NCI-H2029 treated with DMSO at 0.1 percent for 48 hours (cell line): Measurements from ENCODE around the gene LILRA2.
"Not testable (repeated sequence)": the region's sequence is repeated elsewhere in the genome, so short reads cannot be mapped to it uniquely, and the experiment has no call there.

ENCODE experiments used
- DNase-seq: peaks from one replicate; lab custom pipeline; 2025; lab: John Stamatoyannopoulos, UW

Gene LILRA2

DNA sequence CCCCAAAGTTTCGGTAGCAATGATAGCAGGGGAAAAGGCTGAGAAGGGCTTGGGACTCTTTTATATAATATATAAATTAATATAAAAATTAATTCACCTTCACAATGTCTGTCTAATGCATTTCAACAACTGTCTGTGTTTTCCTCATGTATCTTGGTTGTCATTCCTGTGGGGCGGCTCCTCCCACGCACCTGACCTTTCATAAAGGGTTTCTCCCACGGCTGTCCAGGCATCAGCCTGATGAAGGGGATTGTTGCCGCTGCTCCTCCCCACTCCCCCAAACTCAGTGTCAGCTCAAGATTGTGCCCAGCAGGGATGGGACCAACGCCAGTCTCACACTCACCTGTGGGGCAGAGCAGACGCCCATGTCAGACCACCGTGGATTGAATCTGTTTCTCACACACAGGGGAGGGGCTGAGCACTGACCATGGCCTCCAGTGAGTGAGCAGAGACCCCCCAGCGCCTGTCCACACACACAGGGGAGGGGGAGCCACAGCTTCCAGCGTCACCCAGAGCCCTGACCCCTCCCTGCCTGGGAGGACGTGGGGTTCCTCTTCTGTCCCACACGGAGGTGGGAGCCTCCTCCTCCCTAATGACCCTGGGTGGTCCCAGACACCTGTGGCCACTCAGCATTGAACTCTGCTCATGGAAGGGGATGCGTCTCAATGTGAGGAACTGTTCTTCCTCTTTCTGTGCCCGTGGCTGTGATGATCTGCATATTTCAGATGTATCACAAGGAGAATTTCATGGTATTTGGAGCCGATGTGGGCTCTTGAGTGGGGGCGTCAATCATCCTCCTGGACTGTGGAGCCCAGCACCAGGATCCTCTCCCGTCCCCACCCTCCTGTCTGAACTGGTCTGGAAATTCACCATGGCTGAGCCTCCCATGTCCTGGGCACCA, 1.6 kb upstream of the LILRA2 start:
- not testable (repeated sequence) for DNase-seq

DNA sequence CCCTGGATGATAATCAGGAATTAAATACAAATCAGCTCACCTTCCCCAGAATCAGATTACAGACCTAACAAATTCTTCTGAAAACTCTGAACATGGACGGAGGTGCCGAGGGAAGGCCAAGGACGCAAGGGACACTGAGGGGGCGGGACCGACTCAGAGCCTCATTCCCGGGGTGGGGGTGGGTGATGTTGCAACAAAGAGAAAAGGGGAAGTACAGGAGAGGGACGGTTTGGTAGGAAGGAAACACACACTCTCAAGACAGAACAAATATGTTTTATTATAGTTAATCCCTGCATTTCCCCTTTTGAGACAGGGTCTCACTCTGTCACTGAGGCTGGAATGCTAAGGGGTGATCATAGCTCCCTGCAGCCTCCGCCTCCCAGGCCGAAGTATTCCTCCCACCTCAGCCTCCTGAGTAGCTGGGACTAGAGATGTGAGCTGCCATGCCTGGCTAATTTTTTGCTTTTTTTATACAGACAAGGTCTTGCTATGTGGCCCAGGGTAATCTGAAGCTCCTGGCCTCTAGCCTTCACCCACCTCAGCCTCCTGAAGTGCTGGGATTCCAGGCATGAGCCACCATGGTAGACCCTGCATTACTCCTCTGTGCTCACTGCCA, 786 bp upstream of the LILRA2 start:
- DNase-seq: no peak

DNA sequence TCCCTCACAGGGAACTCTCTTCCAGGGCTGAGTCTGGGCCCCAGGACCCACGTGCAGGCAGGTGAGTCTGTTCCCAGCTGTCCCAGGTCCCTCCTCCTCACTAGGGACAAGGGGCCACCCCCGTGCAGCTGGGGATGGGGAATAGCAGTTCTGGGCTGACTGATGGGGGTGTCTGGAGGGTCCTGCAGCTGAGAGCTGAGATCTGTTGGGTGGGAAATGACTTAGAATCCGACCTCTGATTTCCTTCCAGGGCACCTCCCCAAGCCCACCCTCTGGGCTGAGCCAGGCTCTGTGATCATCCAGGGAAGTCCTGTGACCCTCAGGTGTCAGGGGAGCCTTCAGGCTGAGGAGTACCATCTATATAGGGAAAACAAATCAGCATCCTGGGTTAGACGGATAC, 461 bp downstream of the LILRA2 start:
- DNase-seq: no peak

DNA sequence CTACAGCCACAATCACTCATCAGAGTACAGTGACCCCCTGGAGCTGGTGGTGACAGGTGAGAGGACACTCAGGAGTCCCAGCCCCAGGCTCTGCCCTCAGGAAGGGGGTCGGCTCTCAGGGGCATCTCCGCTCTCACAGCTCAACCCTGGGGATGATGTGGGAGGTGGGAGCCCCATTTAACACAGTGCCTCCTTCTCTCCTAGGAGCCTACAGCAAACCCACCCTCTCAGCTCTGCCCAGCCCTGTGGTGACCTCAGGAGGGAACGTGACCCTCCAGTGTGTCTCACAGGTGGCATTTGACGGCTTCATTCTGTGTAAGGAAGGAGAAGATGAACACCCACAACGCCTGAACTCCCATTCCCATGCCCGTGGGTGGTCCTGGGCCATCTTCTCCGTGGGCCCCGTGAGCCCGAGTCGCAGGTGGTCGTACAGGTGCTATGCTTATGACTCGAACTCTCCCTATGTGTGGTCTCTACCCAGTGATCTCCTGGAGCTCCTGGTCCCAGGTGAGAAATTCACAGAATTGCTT, 1.0 kb downstream of the LILRA2 start:
- DNase-seq: no peak

DNA sequence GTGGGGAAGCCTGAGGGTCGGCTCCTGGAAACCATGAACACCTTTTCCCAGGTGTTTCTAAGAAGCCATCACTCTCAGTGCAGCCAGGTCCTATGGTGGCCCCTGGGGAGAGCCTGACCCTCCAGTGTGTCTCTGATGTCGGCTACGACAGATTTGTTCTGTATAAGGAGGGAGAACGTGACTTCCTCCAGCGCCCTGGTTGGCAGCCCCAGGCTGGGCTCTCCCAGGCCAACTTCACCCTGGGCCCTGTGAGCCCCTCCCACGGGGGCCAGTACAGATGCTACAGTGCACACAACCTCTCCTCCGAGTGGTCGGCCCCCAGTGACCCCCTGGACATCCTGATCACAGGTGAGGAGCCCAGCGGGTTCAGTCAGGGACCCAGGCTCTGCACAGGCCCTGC, 1.6 kb downstream of the LILRA2 start:
- not testable (repeated sequence) for DNase-seq

DNA sequence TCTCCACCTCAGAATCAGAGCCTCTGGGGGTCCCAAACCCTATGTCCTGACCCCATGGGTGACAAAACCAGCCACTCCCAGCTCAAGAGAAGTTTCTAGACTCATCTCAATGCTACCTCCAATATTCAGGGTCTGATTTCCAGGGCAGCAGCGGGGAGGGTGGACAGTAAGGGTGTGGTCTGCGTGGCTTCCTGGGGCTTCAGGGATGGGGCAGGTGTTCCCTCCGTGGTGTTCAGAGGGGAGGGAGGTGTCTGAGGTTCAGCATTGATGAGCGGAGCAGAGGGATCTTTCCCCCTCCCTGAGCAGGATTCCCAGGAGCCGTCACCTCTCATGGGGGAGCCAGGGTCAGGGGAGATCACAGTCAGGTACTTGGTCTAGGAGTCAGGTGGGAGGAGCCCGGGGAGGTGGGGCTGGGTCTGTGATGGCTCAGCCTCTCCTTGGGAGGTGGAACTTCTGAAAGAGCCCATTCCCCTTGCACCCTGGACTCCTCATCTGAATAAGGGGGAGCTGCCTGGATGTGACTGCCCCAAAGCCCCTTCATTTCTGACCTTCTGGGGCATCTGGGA, 2.9 kb downstream of the LILRA2 start:
- DNase-seq: no peak

DNA sequence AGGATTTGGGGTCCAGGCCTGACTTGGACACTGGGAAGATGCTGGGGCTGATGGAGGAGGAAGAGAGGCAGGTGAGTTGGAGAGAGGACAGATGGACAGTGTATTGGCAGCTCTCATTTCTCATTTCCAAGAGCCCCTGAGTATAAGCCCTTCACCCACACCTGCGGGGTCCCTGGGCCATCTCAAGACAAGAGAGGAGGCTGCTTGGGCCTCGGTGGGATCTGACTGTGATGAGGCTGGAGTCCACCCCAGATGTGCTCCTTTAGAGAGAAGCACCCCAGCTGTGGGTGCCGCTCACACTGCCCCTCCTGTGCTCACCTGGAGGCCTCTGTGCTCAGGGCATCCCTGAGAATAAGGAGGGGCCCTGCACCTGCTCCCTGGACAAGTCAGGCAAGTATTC, 3.7 kb downstream of the LILRA2 start:
- no peak for DNase-seq

DNA sequence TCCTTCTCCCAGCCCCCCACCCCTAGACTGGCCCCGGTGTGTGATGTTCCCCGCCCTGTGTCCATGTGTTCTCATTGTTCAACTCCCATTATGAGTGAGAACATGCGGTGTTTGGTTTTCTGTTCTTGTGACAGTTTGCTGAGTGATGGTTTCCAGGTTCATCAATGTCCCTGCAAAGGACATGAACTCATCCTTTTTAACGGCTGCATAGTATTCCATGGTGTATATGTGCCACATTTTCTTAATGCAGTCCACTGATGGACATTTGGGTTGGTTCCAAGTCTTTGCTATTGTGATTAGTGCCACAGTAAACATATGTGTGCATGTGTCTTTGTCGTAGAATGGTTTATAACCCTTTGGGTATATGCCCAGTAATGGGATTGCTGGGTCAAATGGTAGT, 4.7 kb downstream of the LILRA2 start:
- DNase-seq: not testable (repeated sequence)

DNA sequence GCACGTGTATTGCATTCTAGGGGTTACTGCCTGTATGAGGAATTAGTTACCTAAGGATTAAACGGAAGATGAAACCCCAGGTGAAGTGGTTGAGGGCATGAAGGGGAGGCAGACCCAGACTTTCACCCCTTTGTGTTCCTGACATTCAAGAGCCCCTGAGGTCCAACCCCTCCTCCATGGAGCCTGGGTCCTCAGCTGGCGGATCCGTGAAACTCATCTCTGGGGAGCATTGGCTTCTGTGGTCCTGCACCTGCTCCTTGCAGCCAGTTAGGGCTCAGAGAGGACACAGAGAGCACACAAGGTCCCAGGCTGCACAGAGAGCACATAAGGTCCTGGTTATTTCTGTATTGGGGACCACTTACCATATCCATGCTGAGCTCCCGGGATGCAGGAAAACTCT, 12.8 kb downstream of the LILRA2 start:
- no peak for DNase-seq

DNA sequence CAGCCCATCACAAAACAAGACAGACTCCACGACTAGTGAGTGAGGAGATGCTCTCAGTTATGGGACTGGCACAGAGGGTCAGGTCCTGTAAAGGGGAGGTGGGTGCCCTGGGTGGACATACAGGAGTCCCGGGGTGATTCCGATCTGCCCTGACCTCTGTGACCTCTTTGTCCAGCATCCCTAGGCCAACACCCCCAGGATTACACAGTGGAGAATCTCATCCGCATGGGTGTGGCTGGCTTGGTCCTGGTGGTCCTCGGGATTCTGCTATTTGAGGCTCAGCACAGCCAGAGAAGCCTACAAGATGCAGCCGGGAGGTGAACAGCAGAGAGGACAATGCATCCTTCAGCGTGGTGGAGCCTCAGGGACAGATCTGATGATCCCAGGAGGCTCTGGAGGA, 13.4 kb downstream of the LILRA2 start:
- no peak for DNase-seq

DNA sequence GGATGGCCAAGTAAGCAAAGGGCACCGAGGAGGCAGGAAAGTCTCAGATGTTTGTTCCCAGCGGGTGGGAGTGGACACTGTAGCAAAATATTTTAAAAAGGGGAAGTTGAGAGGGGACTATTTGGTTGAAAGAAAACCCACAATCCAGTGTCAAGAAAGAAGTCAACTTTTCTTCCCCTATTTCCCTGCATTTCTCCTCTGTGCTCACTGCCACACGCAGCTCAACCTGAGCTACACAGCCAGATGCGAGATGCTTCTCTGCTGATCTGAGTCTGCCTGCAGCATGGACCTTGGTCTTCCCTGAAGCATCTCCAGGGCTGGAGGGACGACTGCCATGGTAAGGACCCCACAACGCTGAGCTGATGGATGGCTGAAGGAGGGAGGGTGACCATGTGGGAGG, 19.9 kb downstream of the LILRA2 start, which contains the start of gene LILRA1:
Gene LILRA1, plus strand, starts transcription at position 188 of the 400 bp plus-strand sequence. CDS start 613 bp downstream, outside the sequence.
- DNase-seq: not testable (repeated sequence)

DNA sequence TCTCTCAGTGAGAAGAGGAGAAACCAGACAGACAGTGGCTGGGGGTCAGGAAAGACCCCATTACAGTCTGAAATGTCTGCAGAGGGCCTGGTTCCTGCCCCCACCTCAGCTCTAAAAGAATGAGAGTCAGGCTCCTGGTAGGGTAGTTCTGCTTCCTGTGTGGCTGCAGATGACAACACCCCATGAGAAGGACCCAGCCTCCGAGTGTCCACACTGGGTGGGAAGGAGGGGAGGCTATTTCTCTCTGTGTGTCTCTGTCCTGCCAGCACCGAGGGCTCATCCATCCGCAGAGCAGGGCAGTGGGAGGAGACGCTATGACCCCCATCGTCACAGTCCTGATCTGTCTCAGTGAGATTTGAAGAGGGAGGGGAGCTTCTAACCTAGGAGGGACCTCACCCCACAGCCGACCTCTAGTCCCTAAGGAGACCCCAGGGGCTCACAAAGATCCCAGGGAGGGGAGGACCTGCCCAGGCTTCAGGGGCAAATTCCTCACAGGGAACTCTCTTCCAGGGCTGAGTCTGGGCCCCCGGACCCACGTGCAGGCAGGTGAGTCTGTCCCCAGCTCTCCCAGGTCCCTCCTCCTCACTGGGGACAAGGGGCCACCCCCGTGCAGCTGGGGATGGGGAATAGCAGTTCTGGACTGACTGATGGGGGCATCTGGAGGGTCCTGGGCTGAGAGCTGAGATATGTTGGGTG, 20.5 kb downstream of the LILRA2 start:
- DNase-seq: not testable (repeated sequence)

DNA sequence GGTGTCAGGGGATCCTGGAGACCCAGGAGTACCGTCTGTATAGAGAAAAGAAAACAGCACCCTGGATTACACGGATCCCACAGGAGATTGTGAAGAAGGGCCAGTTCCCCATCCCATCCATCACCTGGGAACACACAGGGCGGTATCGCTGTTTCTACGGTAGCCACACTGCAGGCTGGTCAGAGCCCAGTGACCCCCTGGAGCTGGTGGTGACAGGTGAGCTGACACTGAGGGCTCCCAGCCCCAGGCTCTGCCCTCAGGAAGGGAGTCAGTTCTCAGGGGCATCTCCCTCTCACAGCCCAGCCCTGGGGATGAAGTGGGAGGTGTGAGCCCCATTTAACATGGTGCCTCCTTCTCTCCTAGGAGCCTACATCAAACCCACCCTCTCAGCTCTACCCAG, 21.1 kb downstream of the LILRA2 start:
- DNase-seq: no peak

DNA sequence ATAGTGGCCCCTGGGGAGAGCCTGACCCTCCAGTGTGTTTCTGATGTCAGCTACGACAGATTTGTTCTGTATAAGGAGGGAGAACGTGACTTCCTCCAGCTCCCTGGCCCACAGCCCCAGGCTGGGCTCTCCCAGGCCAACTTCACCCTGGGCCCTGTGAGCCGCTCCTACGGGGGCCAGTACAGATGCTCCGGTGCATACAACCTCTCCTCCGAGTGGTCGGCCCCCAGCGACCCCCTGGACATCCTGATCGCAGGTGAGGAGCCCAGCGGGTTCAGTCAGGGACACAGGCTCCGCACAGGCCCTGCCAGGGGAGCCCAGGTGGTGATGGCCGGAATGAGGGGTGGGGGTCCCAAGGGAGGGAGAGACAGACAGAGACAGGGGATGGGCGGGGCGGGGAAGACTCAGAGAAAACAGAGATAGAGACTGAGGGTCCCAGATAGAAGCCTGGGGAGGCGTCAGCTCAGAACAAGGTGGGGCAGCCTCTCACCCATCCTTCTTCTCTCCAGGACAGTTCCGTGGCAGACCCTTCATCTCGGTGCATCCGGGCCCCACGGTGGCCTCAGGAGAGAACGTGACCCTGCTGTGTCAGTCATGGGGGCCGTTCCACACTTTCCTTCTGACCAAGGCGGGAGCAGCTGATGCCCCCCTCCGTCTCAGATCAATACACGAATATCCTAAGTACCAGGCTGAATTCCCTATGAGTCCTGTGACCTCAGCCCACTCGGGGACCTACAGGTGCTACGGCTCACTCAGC, 22.3 kb downstream of the LILRA2 start:
- DNase-seq: not testable (repeated sequence)

DNA sequence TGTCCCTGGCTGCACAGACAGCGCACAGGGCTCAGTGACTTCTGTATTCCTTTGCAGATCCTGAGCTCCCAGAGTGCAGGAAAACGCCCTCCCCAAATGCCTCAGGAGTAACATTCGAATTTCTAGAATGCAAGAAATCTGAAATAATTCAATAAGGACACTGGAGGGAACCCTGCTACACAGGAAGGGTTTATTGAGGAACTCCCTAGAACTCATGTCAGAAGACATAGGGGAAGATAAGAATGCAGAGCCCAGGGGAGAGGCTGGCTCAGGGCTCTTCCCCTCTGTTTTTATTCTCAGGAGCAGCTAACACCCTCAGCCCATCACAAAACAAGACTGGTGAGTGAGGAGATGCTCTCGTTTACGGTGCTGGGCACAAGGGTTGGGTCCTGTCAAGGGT, 26.6 kb downstream of the LILRA2 start:
- no peak for DNase-seq

DNA sequence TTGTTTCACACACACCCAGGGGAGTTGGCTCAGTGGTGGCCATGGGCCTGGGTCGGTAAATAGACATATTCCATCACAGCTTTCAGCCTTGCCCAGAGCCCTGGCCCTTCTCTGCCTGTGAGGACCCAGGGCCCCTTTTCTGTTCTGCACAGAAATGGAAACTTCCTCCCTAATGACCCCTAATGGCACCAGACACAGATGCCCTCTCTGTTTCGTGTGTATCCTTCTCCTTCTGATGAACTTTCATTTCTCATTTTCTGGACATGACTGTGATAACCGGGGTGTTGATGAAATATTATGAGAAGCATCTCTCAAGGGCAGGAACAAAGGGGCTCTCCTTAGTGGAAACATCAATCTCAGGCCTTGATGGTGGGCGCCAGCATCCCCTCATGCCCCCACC, 32.6 kb downstream of the LILRA2 start:
- DNase-seq: no peak

DNA sequence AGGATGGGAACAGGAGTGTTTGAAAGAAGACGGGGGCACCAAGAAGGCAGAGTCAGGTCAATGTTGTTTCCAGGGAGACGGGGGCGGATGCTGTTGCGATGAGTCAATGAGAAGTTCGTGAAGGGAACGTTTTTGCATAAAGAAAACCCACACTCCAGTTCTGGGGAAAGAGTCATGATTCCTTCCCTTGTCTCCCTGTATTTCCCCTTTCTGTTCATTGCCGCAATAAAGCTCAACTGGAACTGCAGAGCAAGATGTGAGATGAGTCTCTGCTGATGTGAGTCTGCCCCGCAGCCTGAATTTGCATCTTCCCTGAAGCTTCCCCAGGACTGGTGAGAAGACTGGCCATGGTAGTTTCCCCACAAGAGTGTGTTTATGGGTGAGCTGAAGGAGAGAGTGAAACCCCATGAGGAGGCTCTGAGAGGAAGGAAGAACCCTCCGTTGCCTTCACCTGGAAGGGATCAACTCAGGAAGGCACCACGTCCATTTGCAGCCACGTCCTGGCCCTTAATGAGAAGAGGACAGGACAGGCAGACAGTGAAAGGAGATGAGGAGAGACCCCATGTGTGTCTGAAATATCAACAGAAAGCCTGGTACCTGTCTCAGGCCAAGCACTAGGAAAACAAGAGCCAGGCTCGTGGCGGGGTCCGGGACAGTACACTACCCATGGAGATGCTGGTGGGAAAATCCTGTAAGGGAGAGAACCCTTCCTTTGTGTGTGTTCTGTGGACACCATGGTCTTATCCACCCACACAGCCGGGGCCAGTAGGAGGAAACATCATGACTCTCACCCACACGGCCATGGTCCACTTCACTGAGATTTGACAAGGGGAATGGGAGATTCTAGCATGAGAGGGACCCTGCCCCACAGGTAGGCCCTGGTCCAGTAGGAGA, 33.5 kb downstream of the LILRA2 start:
- no peak for DNase-seq

DNA sequence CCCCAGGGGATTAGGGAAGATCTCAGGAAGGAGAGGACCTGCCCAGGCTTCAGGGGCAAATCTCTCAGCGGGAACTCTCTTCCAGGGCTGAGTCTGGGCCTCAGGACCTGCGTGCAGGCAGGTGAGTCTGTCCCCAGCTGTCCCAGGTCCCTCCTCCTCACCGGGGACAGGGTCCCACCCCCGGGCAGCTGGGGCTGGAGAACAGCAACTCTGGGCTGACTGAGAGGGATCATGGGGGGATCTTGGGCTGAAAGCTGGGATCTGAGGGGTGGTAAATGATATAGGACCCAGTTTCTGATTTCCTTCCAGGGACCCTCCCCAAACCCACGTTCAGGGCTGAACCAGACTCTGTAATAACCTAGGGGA, 34.2 kb downstream of the LILRA2 start:
- no peak for DNase-seq

DNA sequence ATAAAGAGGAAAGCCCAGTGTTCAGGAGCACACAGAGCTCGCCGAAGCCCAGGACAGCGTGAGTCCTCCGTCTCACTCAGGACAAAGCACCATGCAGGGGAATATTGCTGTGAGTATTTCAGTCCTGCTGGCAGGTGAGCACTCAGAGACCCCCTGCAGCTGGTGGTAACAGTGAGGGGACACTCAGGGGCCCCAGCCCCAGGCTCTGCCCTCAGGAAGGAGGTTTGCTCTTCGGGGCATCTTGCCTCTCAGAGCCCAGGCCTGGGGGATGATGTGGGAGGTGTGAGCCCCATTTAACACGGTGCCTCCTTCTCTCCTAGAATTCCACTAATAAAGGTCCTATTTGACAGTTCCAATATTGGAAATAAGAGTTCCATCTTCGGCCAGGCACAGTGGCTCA, 34.6 kb downstream of the LILRA2 start:
- no peak for DNase-seq

DNA sequence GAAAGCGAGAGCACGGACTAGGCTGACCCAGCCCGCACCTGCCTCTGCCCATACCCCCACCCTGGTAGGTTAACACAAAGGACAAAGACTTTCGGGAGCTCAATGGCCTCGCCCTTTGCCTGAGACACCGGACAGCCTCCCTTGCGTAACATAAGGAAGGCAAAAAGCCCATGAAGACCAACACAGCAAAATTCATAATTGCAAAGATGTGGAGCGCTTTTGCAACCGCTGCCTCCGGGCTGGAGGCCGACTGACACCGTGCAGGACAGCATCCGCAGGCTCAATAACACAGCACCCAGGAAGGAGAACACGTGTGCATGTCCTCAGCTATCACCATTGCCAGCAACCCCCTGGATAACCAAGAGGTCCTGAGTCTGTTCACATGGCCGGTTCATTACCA, 35.2 kb downstream of the LILRA2 start:
- DNase-seq: no peak
